Mucosa of descending colon (tissue), 3 donors: ENCODE data around the gene ZNF668. TPM values are rescaled to one million over a fixed set of nuclear protein-coding genes. Genes with fewer than 3 reads are reported as not detected.
A peak's percentile ranks its signal among the peaks of the same experiment; 100 is the strongest.
"Not testable (repeated sequence)": the region's sequence is repeated elsewhere in the genome, so short reads cannot be mapped to it uniquely, and the experiment has no call there.

Source experiments
- ATAC-seq: fragments of 200-7000 bp; cut with Tn5 transposase; one replicate; pipeline ENCODE4 v1.9.1; 2020; ENCODE audit warnings: mild to moderate bottlenecking, moderate library complexity
- DNase-seq, 3 donors: peaks; one replicate each; pipeline ENCODE4 v3.0.0-alpha.2; 2020
- H3K36me3 ChIP-seq: fragments of 200-600 bp; one replicate; pipeline ENCODE4 v1.8.0; 2021; ENCODE audit warnings: low read depth, mild to moderate bottlenecking
- H3K4me1 ChIP-seq: fragments of 200-600 bp; one replicate; pipeline ENCODE4 v1.8.0; 2021; ENCODE audit warnings: low read depth, mild to moderate bottlenecking
- H3K4me3 ChIP-seq: fragments of 200-600 bp; one replicate; pipeline ENCODE4 v1.8.0; 2021; ENCODE audit warnings: mild to moderate bottlenecking
- H3K9me3 ChIP-seq: fragments of 200-600 bp; one replicate; pipeline ENCODE4 v1.8.0; 2021; ENCODE audit warnings: mild to moderate bottlenecking
- intact Hi-C, 2 donors: fragments of 100-400 bp; cut with DNase I in 1 of 2; cut with micrococcal nuclease in 1 of 2; formaldehyde crosslinking; loops; one replicate each; pipeline versions ENCODE4 v1.11.0 to v1.11.1; 2022; cut with DNase I, micrococcal nuclease
- total RNA-seq, 3 donors: library from RNA; stranded (reverse); fragmentation: NEBNext Ultra II Directional in 2 of 3; extraction: Animal tissue kit (Norgen Biotek cat#: 25700) in 2 of 3; gene quantifications; one replicate each; pipeline versions ENCODE4 v1.2.1 to v1.2.4, GENCODE V29; 2021 to 2023
- TF ChIP-seq, protein P1 (sequence below): fragments of 200-600 bp; IDR thresholded peaks from one replicate; pipeline ENCODE4 v1.8.0; 2022; ENCODE audit warnings: antibody characterized with exemption, mild to moderate bottlenecking
- donor health status: DM: no; HTN: no; CAD: no; lungs with moderate emphysema.
- donor health status: DM: no; HTN: no; CAD: no.
- donor health status: DM: no; HTN: yes; CAD: no.

The ZNF668 gene
- total RNA-seq, 3 donors from 2014 or later, result 8.3 to 10.2 (median 9.8) TPM

DNA sequence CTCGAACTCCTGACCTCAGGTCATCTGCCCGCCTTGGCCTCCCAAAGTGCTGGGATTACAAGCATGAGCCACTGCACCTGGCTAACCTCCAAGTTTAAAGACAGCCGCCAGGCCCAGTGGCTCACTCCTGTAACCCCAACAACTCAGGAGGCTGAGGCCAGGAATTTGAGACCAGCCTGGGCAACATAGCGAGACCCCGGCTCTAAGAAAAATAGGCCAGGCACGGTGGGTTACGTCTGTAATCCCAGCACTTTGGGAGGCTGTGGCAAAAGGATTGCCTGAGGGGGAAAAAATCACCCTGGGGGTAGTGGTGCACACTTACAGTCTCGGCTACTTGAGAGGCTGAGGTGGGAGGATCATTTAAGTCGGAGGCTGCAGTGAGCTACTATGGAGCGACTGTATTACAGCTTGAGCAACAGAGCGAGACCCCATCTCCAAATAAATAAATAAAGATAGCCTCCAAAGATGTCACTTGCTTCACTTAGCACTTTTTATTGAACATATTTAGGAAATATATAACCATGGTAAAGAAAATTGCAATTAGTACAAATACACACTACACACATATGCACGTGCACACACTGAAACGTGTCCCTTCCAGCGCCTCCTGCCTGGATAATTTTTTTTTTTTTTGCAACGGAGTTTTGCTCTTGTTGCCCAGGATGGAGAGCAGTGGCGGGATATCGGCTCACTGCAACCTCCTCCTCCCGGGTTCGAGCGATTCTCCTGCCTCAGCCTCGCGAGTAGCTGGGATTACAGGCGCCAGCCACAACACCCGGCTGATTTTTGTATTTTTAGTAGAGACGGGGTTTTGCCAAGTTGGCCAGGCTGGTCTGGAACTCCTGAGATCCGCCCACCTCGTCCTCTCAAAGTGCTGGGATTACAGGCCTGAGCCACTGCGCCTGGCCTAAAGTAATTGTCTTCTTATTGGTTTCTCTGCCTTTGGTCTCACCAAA, 32.7 kb upstream of the ZNF668 start:
- H3K4me1 ChIP-seq, result peaks cover 17% of the 10 kb centered on the region
- TF ChIP-seq, protein P1, sequence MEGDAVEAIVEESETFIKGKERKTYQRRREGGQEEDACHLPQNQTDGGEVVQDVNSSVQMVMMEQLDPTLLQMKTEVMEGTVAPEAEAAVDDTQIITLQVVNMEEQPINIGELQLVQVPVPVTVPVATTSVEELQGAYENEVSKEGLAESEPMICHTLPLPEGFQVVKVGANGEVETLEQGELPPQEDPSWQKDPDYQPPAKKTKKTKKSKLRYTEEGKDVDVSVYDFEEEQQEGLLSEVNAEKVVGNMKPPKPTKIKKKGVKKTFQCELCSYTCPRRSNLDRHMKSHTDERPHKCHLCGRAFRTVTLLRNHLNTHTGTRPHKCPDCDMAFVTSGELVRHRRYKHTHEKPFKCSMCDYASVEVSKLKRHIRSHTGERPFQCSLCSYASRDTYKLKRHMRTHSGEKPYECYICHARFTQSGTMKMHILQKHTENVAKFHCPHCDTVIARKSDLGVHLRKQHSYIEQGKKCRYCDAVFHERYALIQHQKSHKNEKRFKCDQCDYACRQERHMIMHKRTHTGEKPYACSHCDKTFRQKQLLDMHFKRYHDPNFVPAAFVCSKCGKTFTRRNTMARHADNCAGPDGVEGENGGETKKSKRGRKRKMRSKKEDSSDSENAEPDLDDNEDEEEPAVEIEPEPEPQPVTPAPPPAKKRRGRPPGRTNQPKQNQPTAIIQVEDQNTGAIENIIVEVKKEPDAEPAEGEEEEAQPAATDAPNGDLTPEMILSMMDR, result no peak
- DNase-seq (no peak), ATAC-seq (no peak)
- no peak overlapping the region for H3K4me3 ChIP-seq
- H3K9me3 ChIP-seq, result no peaks in the 10 kb centered on the region
- H3K36me3 ChIP-seq, result no peaks in the 10 kb centered on the region
- intact Hi-C loops, result no loop called here

DNA sequence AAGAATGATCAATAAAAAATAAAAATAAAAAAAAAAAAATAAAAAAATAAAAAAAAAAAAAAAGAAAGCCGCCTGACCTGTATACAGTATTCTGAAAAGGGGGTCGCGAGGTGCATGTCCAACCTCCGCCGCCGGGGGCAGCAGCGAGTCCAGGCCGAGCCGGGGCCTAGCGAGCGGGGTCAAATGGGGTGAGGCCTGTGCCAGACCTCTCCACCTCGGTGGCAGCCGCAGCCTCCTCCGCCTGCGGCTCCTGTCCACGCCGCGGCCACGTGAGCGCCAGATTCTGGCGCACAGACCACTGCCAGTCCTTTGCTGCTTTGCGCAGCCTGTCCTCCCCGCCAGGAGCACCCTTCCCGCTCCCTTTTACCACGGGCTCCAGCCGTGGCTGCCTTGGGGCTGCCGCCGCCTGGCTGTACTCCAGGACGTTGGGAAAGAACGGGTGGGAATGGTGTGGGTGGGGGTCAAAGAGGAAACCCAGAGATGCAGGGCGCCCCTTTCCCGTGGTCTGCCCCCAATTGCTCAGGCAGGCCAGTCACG, 31.7 kb upstream of the ZNF668 start:
- Histone ChIP-seq H3K4me1 (peaks cover 17% of the 10 kb centered on the region), H3K4me3 (no peak overlapping the region), H3K9me3 (no peaks in the 10 kb centered on the region), H3K36me3 (no peaks in the 10 kb centered on the region)
- DNase-seq, result peak; percentile 87 to 92 (median 91)
- ATAC-seq, result peak; percentile 87
- intact Hi-C loops, result no loop called here
- TF ChIP-seq, protein P1, result peak; percentile 91

DNA sequence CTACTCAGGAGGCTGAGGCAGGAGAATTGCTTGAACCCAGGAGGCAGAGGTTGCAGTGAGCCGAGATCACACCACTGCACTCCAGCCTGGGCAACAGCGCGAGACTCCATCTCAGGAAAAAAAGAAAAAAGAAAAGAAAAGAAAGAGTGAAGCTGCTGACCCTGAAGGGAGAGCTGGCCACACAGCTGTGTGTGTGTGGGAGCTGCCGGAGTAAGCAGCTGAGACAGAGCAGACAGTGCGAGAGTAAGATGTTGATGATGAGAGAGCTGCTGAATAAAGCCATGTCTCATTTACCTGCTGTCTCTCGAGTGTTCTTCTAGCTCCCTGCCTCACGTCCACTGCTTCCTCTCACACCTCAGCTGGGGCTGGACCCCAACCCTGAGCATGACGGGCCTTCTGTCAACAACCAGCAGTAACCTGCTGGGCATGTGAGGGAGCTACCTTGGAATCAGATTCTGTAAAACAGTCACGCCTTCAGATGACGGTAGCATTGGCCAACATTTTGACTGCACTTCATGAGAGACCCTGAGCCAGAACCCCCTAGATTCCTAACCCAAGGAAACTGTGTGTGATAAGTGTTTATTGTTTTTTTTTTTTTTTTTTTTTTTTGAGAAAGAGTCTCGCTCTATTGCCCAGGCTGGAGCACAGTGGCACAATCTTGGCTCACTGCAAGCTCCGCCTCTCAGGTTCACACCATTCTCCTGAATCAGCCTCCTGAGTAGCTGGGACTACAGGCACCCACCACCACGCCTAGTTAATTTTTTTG, 27.0 kb upstream of the ZNF668 start:
- intact Hi-C loops, H3K9me3 ChIP-seq, H3K36me3 ChIP-seq, DNase-seq, ATAC-seq, H3K4me3 ChIP-seq, H3K4me1 ChIP-seq: not testable (repeated sequence)

DNA sequence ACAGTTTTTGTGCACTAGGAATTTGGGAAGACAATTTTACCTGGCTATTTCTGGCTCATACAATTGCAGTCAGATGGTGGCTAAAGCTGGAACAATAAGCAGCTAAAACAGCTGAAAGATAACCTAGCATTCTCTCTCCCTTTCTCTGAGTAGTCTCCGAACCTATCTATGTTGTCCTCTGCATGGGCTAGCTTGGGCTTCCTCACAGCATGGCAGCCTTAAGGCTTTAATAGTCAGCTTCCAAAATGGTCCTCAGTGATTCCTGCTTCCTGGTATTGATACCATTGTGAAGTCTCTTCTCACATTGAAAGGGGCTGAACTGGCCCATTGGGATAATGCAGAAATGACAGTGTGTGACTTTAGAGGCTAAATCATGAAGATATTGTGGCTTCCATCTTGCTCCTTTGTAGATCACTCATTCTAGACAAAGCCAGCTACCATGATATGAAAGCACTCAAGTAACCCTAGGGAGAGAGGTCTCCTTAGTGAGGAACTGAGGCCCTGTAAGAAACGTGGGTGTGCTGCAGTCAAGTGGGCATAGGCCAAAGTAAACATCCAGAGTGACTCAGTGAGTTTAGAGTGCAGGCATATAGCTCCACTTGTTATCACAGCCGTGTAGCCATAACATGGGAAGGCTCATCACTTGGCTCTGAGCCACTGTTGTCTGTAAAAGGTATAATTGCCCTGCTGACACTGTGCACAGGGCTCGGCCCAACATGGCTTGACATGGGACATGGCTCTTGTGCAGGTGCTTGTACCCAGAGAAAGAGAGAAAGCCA, 26.0 kb upstream of the ZNF668 start:
- DNase-seq (no peak), ATAC-seq (no peak)
- Histone ChIP-seq H3K4me1 (peaks cover 6% of the 10 kb centered on the region), H3K36me3 (no peaks in the 10 kb centered on the region), H3K4me3 (no peak overlapping the region), H3K9me3 (no peaks in the 10 kb centered on the region)
- TF ChIP-seq, protein P1, result no peak
- intact Hi-C loops, result no loop called here

DNA sequence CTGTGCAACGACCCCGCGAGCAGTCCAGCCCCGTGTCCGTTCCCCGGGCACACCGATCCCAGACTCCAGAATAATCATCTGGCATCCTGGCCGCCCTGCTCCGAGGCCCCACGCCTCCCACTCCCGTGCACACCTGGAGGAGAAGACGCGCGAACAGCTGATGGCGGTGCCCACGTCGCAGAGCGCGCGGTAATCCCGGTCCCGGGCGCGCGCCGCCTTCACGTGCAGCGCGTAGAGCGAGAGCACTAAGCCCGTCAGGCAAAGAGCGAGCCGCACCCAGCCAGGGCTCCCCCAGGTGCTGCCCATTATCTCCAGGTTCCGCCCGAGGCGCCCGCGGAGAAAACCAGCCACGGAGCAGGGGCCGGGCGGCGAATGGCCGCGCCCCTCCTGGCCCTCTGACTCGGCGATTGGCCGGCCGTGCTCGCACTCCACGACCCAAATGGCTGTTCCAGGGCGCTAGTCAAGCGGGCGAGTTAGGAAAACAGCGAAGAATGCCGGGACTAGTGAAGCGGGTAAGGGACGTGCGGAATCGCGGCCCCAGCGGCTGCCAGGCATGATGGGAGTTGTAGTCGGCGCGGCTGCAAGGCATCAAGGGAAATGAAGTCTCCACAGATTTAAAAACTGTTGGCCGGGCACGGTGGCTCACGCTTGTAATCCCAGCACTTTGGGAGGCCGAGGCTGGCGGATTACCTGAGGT, 20.5 kb upstream of the ZNF668 start, which contains the start of gene VKORC1:
VKORC1 (minus strand) TSS at position 374 of the 697 bp plus-strand sequence; CDS start at position 306, 68 bp downstream.
- intact Hi-C loops, result no loop called here
- Histone ChIP-seq H3K9me3 (no peaks in the 10 kb centered on the region), H3K4me1 (peaks cover 14% of the 10 kb centered on the region), H3K4me3 (peak within 1 kb of the TSS; percentile 46), H3K36me3 (no peaks in the 10 kb centered on the region)
- ATAC-seq (peak; percentile 95), DNase-seq (peak; percentile 94 to 96 (median 95))
- TF ChIP-seq, protein P1, result no peak
